AG04449 (cell line): ENCODE measurements around the gene HSP90AA1.

ENCODE experiments used
- CTCF ChIA-PET: fragments of 350-600 bp; formaldehyde crosslinking; extraction: SDS; loops from one replicate; lab custom pipeline; 2021; ENCODE audit warnings: antibody characterized with exemption; lab: Yijun Ruan, JAX
- POLR2A ChIA-PET: fragments of 400-600, 350-600 bp; formaldehyde crosslinking; extraction: SDS; loops from one replicate; lab custom pipeline; 2020; ENCODE audit warnings: antibody characterized with exemption, inconsistent platforms; lab: Yijun Ruan, JAX
- DNase-seq: peaks from one replicate; pipeline ENCODE4 v3.0.0-alpha.2; 2010; ENCODE audit warnings: low read depth, low spot score
- H3K4me3 ChIP-seq: 2 replicates; pipeline ENCODE4 v1.5.1; 2011; ENCODE audit warnings: low read depth, mild to moderate bottlenecking, control low read depth, low read length
- TF ChIP-seq, protein P1 (sequence below): IDR thresholded peaks from one replicate; pipeline ENCODE4 v1.5.1; 2011; ENCODE audit warnings: mild to moderate bottlenecking, moderate library complexity, low read length, control low read depth, inconsistent platforms; ENCODE audit not compliant: insufficient read depth; ENCODE audit errors: missing control alignments

The HSP90AA1 gene

GRCh38 chr14:102088012-102088792, 1.4 kb upstream of the HSP90AA1 start:
- H3K4me3 ChIP-seq, result peak overlapping the region; percentile 66
- DNase-seq, result no peak
- TF ChIP-seq, protein P1, sequence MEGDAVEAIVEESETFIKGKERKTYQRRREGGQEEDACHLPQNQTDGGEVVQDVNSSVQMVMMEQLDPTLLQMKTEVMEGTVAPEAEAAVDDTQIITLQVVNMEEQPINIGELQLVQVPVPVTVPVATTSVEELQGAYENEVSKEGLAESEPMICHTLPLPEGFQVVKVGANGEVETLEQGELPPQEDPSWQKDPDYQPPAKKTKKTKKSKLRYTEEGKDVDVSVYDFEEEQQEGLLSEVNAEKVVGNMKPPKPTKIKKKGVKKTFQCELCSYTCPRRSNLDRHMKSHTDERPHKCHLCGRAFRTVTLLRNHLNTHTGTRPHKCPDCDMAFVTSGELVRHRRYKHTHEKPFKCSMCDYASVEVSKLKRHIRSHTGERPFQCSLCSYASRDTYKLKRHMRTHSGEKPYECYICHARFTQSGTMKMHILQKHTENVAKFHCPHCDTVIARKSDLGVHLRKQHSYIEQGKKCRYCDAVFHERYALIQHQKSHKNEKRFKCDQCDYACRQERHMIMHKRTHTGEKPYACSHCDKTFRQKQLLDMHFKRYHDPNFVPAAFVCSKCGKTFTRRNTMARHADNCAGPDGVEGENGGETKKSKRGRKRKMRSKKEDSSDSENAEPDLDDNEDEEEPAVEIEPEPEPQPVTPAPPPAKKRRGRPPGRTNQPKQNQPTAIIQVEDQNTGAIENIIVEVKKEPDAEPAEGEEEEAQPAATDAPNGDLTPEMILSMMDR, result no peak
- POLR2A ChIA-PET, result interaction anchor here (0.6 to 0.7 kb wide), 2 partner anchors 140 to 227 kb away, joined by 3 read pairs; no protein-coding TSS in a partner anchor
- CTCF ChIA-PET, result interaction anchor here (0.6 to 3.0 kb wide), 9 partner anchors 10 to 381 kb away, joined by 3 to 32 read pairs (median 3); no protein-coding TSS in a partner anchor

DNA sequence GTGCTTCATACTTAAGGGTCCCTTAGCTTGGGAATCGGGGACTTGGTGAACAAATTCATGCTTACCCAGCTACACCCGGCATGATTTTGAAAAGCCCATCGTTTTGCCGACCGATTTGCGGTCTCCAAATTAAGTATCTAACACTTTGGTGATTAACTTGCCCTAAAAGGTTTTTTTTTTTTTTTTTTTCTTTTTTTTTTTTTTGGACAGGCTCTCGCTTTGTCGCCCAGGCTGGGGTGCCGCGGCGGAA, 843 bp upstream of the HSP90AA1 start:
- DNase-seq, result no peak
- peak overlapping the region; percentile 66 for H3K4me3 ChIP-seq
- CTCF ChIA-PET, result interaction anchor here (0.6 to 3.0 kb wide), 6 partner anchors 10 to 127 kb away, joined by 3 to 32 read pairs (median 3); no protein-coding TSS in a partner anchor
- TF ChIP-seq, protein P1, result no peak
- POLR2A ChIA-PET, result interaction anchor here (0.7 kb wide), 1 partner anchor 228 kb away, joined by 3 read pairs; no protein-coding TSS in a partner anchor

DNA sequence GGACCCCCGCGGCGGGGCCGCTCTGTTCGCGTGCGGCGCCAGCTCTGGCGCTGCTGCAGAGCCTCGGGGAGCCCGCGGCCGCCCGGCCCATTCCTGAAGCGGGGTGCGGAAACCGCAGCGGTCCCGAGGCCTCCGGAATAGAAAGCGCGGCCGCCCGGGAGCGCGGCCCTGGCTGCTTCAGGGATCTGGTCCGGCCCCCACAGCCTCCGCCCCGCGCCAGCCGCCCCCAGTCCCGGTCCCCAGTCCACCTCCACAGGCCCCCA, 204 bp downstream of the HSP90AA1 start:
- TF ChIP-seq, protein P1, result no peak
- no peak for DNase-seq
- CTCF ChIA-PET, result interaction anchor here (1.2 to 4.2 kb wide), 2 partner anchors 10 to 30 kb away, joined by 3 to 18 read pairs; no protein-coding TSS in a partner anchor
- POLR2A ChIA-PET, result no interaction called here
- peak overlapping the region; percentile 82 for H3K4me3 ChIP-seq

GRCh38 chr14:102085948-102086708, 716 bp downstream of the HSP90AA1 start:
- no peak for DNase-seq
- TF ChIP-seq, protein P1, result no peak
- POLR2A ChIA-PET, result interaction anchor here (0.5 kb wide), 1 partner anchor 41 kb away, joined by 4 read pairs; no protein-coding TSS in a partner anchor
- H3K4me3 ChIP-seq, result peak overlapping the region; percentile 82
- CTCF ChIA-PET, result interaction anchor here (1.2 to 4.2 kb wide), 4 partner anchors 11 to 228 kb away, joined by 3 to 18 read pairs (median 11); no protein-coding TSS in a partner anchor

DNA sequence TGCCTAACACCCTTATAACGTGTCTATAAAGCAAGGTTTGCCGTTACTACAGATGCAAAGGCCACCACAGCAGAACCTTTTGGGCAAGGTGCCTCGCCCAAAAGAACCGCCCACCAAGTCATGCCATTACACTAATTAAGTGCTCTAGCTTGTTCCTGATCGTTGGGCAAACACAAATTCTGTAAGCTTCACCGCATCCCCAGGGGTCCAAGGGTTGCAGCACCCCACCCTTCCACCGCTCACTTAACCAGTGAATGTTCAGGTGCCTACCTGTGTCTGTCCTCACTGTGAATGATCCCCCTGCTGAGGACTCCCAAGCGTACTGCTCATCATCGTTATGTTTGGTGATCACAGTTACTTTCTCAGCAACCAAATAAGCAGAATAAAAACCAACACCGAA, 1.4 kb downstream of the HSP90AA1 start:
- DNase-seq, result no peak
- POLR2A ChIA-PET, result no interaction called here
- CTCF ChIA-PET, result interaction anchor here (1.2 to 4.2 kb wide), 4 partner anchors 11 to 229 kb away, joined by 3 to 18 read pairs (median 11); no protein-coding TSS in a partner anchor
- TF ChIP-seq, protein P1, result no peak
- peak overlapping the region; percentile 82 for H3K4me3 ChIP-seq
